ENCODE data around the gene KLHL29.

Gene KLHL29

DNA sequence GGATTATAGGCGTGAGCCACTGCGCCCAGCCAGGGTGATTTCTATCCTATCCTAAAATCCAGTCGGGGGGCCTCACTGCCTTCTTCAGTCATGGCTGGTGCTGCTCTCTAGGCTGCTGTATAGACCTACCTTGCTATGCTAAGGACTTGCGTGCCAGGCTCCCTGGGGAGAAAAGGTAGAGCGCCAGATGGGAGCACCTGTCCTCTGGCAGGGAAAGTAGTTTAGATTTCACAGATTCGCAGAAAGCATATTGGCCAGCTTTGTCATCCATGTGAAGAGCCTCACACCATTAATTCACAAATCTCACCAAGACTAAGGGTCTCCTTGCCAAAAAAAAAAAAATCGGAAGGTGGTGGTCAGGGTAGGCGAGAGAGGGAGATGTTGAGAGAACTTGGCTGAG, 324.3 kb downstream of the KLHL29 start:
- no peak for DNase-seq
- H3K9ac ChIP-seq (ENCODE audit: low read length): no peak overlapping the region
- TF ChIP-seq EZH2phosphoT487 (IDR thresholded peaks at IDR 0.05; ENCODE audit: low read length): no peak
- TF ChIP-seq EZH2 (optimal IDR thresholded peaks at IDR 0.05; ENCODE audit: low read depth, low read length): no peak
- no peak overlapping the region for H3K27ac ChIP-seq (ENCODE audit: low read length)
- no peaks in the 10 kb centered on the region for H3K9me3 ChIP-seq (replicated peaks; ENCODE audit: insufficient read depth, low read length)
- H3K4me2 ChIP-seq (ENCODE audit: low read depth, low read length): no peak overlapping the region
- no peaks in the 10 kb centered on the region for H3K9me2 ChIP-seq (replicated peaks; ENCODE audit: insufficient read depth, low read length)
- H2AFZ ChIP-seq (ENCODE audit: low read length): no peak overlapping the region
- no peaks in the 10 kb centered on the region for H3K36me3 ChIP-seq (replicated peaks; ENCODE audit: insufficient read depth, low read length)
- H3K79me2 ChIP-seq (ENCODE audit: low read length): no peaks in the 10 kb centered on the region
- no peak overlapping the region for H3K4me3 ChIP-seq (ENCODE audit: low read length)
- H3F3A ChIP-seq (ENCODE audit: insufficient read depth, low read length): no peaks in the 10 kb centered on the region
- no peaks in the 10 kb centered on the region for H4K20me1 ChIP-seq (ENCODE audit: insufficient read depth, low read length)
- H3K4me1 ChIP-seq (ENCODE audit: low read length): no peaks in the 10 kb centered on the region
- no peaks in the 10 kb centered on the region for H3K27me3 ChIP-seq (replicated peaks; ENCODE audit: insufficient read depth, low read length)

GRCh38 chr2:23711979-23712755, 327.2 kb downstream of the KLHL29 start:
- H3K9ac ChIP-seq (ENCODE audit: low read length): no peak overlapping the region
- no peak overlapping the region for H2AFZ ChIP-seq (ENCODE audit: low read length)
- H3K4me3 ChIP-seq (ENCODE audit: low read length): no peak overlapping the region
- H3K4me2 ChIP-seq (ENCODE audit: low read depth, low read length): no peak overlapping the region
- H3F3A ChIP-seq (ENCODE audit: insufficient read depth, low read length): no peaks in the 10 kb centered on the region
- H3K27ac ChIP-seq (ENCODE audit: low read length): no peak overlapping the region
- no peaks in the 10 kb centered on the region for H3K36me3 ChIP-seq (replicated peaks; ENCODE audit: insufficient read depth, low read length)
- H3K27me3 ChIP-seq (replicated peaks; ENCODE audit: insufficient read depth, low read length): no peaks in the 10 kb centered on the region
- H3K4me1 ChIP-seq (ENCODE audit: low read length): no peaks in the 10 kb centered on the region
- H3K9me2 ChIP-seq (replicated peaks; ENCODE audit: insufficient read depth, low read length): no peaks in the 10 kb centered on the region
- TF ChIP-seq CTCF (IDR thresholded peaks at IDR 0.05; ENCODE audit: low read length): no peak
- no peak for TF ChIP-seq EZH2phosphoT487 (IDR thresholded peaks at IDR 0.05; ENCODE audit: low read length)
- TF ChIP-seq EZH2 (optimal IDR thresholded peaks at IDR 0.05; ENCODE audit: low read depth, low read length): no peak
- no peaks in the 10 kb centered on the region for H4K20me1 ChIP-seq (ENCODE audit: insufficient read depth, low read length)
- no peaks in the 10 kb centered on the region for H3K79me2 ChIP-seq (ENCODE audit: low read length)
- no peak for DNase-seq
- H3K9me3 ChIP-seq (replicated peaks; ENCODE audit: insufficient read depth, low read length): no peaks in the 10 kb centered on the region

GRCh38 chr2:23712756-23713151, 327.8 kb downstream of the KLHL29 start:
- no peaks in the 10 kb centered on the region for H3K9me3 ChIP-seq (replicated peaks; ENCODE audit: insufficient read depth, low read length)
- H3F3A ChIP-seq (ENCODE audit: insufficient read depth, low read length): no peaks in the 10 kb centered on the region
- no peak overlapping the region for H3K27ac ChIP-seq (ENCODE audit: low read length)
- H3K4me1 ChIP-seq (ENCODE audit: low read length): no peaks in the 10 kb centered on the region
- H3K9me2 ChIP-seq (replicated peaks; ENCODE audit: insufficient read depth, low read length): no peaks in the 10 kb centered on the region
- H2AFZ ChIP-seq (ENCODE audit: low read length): no peak overlapping the region
- no peaks in the 10 kb centered on the region for H4K20me1 ChIP-seq (ENCODE audit: insufficient read depth, low read length)
- H3K27me3 ChIP-seq (replicated peaks; ENCODE audit: insufficient read depth, low read length): no peaks in the 10 kb centered on the region
- H3K79me2 ChIP-seq (ENCODE audit: low read length): no peaks in the 10 kb centered on the region
- no peak overlapping the region for H3K4me2 ChIP-seq (ENCODE audit: low read depth, low read length)
- TF ChIP-seq EZH2phosphoT487 (IDR thresholded peaks at IDR 0.05; ENCODE audit: low read length): no peak
- no peak for TF ChIP-seq CTCF (IDR thresholded peaks at IDR 0.05; ENCODE audit: low read length)
- TF ChIP-seq EZH2 (optimal IDR thresholded peaks at IDR 0.05; ENCODE audit: low read depth, low read length): no peak
- H3K36me3 ChIP-seq (replicated peaks; ENCODE audit: insufficient read depth, low read length): no peaks in the 10 kb centered on the region
- no peak overlapping the region for H3K9ac ChIP-seq (ENCODE audit: low read length)
- no peak for DNase-seq
- no peak overlapping the region for H3K4me3 ChIP-seq (ENCODE audit: low read length)

DNA sequence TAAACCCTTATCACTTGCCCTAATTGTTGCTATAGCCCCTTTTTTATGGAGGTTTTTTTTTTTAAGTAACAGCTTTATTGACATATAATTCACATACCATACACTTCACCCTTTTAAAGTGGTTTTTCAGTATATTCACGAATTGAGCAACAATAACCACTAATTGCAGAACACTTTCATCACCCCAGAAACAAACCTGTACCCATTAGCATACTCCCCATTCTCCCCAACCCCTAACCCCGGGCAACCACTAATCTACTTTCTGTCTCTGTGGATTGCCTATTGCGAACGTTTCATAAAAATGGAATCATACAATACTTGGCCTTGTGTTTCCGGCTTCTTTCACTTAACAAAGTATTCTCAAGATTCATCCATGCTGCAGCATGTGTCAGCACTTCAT, 328.4 kb downstream of the KLHL29 start:
- no peaks in the 10 kb centered on the region for H3K9me3 ChIP-seq (replicated peaks; ENCODE audit: insufficient read depth, low read length)
- no peak overlapping the region for H3K4me3 ChIP-seq (ENCODE audit: low read length)
- no peaks in the 10 kb centered on the region for H3K79me2 ChIP-seq (ENCODE audit: low read length)
- H3K36me3 ChIP-seq (replicated peaks; ENCODE audit: insufficient read depth, low read length): no peaks in the 10 kb centered on the region
- TF ChIP-seq EZH2 (optimal IDR thresholded peaks at IDR 0.05; ENCODE audit: low read depth, low read length) (no peak), EZH2phosphoT487 (IDR thresholded peaks at IDR 0.05; ENCODE audit: low read length) (no peak), CTCF (IDR thresholded peaks at IDR 0.05; ENCODE audit: low read length) (no peak)
- no peaks in the 10 kb centered on the region for H3F3A ChIP-seq (ENCODE audit: insufficient read depth, low read length)
- H4K20me1 ChIP-seq (ENCODE audit: insufficient read depth, low read length): no peaks in the 10 kb centered on the region
- DNase-seq: no peak
- H3K4me1 ChIP-seq (ENCODE audit: low read length): no peaks in the 10 kb centered on the region
- no peak overlapping the region for H2AFZ ChIP-seq (ENCODE audit: low read length)
- no peak overlapping the region for H3K4me2 ChIP-seq (ENCODE audit: low read depth, low read length)
- H3K9ac ChIP-seq (ENCODE audit: low read length): no peak overlapping the region
- no peaks in the 10 kb centered on the region for H3K27me3 ChIP-seq (replicated peaks; ENCODE audit: insufficient read depth, low read length)
- H3K9me2 ChIP-seq (replicated peaks; ENCODE audit: insufficient read depth, low read length): no peaks in the 10 kb centered on the region
- H3K27ac ChIP-seq (ENCODE audit: low read length): no peak overlapping the region
